Astrocyte (in vitro differentiated cells and primary cell): ENCODE measurements around the gene RTP1. TPM values are rescaled to one million over a fixed set of nuclear protein-coding genes. Genes with fewer than 3 reads are reported as not detected.
A peak's percentile ranks its signal among the peaks of the same experiment; 100 is the strongest.
"Not testable (repeated sequence)": the region's sequence is repeated elsewhere in the genome, so short reads cannot be mapped to it uniquely, and the experiment has no call there.

Source experiments
- DNase-seq: peaks from one replicate; pipeline ENCODE4 v3.0.0-alpha.2; 2010; ENCODE audit warnings: low read depth
- FAIRE-seq: peaks from 2 replicates; lab custom pipeline; 2011; peaks lifted over from hg19 to GRCh38; lab: Jason Lieb, UNC
- H2AFZ ChIP-seq: 2 replicates; pipeline ENCODE4 v1.6.0; 2012; ENCODE audit warnings: low read depth, low read length, inconsistent platforms
- H3K27ac ChIP-seq: 2 replicates; pipeline ENCODE4 v1.5.1; 2011; ENCODE audit warnings: low read depth, low read length, inconsistent platforms
- H3K27me3 ChIP-seq: 2 replicates; pipeline ENCODE4 v1.6.0; 2011; ENCODE audit warnings: low read length, inconsistent platforms; ENCODE audit not compliant: insufficient read depth
- H3K36me3 ChIP-seq: 2 replicates; pipeline ENCODE4 v1.5.1; 2011; ENCODE audit warnings: low read length, inconsistent platforms; ENCODE audit not compliant: insufficient read depth
- H3K4me1 ChIP-seq: 2 replicates; pipeline ENCODE4 v1.5.1; 2011; ENCODE audit warnings: low read length, inconsistent platforms; ENCODE audit not compliant: insufficient read depth
- H3K4me2 ChIP-seq: 2 replicates; pipeline ENCODE4 v1.6.0; 2012; ENCODE audit warnings: low read length, inconsistent platforms
- H3K4me3 ChIP-seq: 2 replicates; pipeline ENCODE4 v1.5.1; 2011; ENCODE audit warnings: low read depth, mild to moderate bottlenecking, low read length, inconsistent platforms; ENCODE audit not compliant: insufficient read depth
- H3K79me2 ChIP-seq: 2 replicates; pipeline ENCODE4 v1.6.0; 2012; ENCODE audit warnings: mild to moderate bottlenecking, low read length, inconsistent platforms; ENCODE audit not compliant: insufficient read depth
- H3K9ac ChIP-seq: 2 replicates; pipeline ENCODE4 v1.6.0; 2012; ENCODE audit warnings: mild to moderate bottlenecking, low read length, inconsistent platforms
- H3K9me3 ChIP-seq: 2 replicates; pipeline ENCODE4 v1.5.1; 2012; ENCODE audit warnings: low read depth, mild to moderate bottlenecking, low read length, inconsistent platforms; ENCODE audit not compliant: insufficient read depth
- H4K20me1 ChIP-seq: 2 replicates; pipeline ENCODE4 v1.6.0; 2012; ENCODE audit warnings: low read length, inconsistent platforms; ENCODE audit not compliant: insufficient read depth
- H3K27ac Mint-ChIP-seq: one replicate; pipeline ENCODE4 v1.8.0; 2021; ENCODE audit warnings: mild to moderate bottlenecking, mixed read lengths; ENCODE audit not compliant: unreplicated experiment
- H3K27me3 Mint-ChIP-seq: one replicate; pipeline ENCODE4 v1.8.0; 2021; ENCODE audit warnings: low read depth, mixed read lengths; ENCODE audit not compliant: unreplicated experiment
- H3K36me3 Mint-ChIP-seq: one replicate; pipeline ENCODE4 v1.8.0; 2021; ENCODE audit warnings: low read depth, mixed read lengths; ENCODE audit not compliant: unreplicated experiment
- H3K4me1 Mint-ChIP-seq: one replicate; pipeline ENCODE4 v1.8.0; 2021; ENCODE audit warnings: low read depth, mixed read lengths; ENCODE audit not compliant: unreplicated experiment
- H3K4me3 Mint-ChIP-seq: one replicate; pipeline ENCODE4 v1.8.0; 2021; ENCODE audit warnings: mild to moderate bottlenecking, moderate library complexity, mixed read lengths; ENCODE audit not compliant: unreplicated experiment
- H3K9me3 Mint-ChIP-seq: one replicate; pipeline ENCODE4 v1.8.0; 2021; ENCODE audit warnings: mild to moderate bottlenecking, mixed read lengths; ENCODE audit not compliant: unreplicated experiment
- EZH2 ChIP-seq: IDR thresholded peaks from 2 replicates; pipeline ENCODE4 v1.6.1; 2012; ENCODE audit warnings: mild to moderate bottlenecking, low read length, inconsistent platforms; ENCODE audit not compliant: insufficient read depth
- total RNA-seq: library from RNA; stranded (reverse); gene quantifications from 2 replicates; pipeline ENCODE4 v1.2.1, GENCODE V29; 2021
- TF ChIP-seq, protein P1 (sequence below): IDR thresholded peaks from 2 replicates; pipeline ENCODE4 v1.5.1; 2011; ENCODE audit warnings: low read depth, mild to moderate bottlenecking, inconsistent platforms, low read length, moderate library complexity; ENCODE audit not compliant: insufficient read depth

The RTP1 gene
- total RNA-seq, 1 donor from 2014 or later: not detected

DNA sequence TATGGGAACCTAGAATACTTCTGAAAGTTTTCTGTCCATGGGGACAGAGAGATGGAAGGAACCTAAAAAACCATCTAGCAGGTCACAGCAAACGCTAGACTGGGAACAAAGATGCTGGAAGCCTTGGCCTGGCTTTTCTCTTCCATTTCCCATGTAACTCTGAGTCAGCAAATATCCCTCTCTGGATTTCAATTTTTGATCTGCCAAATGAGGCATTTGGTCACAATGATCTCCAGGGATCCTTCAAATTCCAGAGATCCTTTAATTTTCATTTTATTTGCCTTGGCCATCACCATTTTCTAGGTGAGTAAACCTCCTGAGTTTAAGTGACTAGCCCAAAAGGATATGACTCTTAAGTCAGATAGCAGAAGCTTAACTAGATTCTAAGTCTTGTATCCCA lies 39.7 kb downstream of the RTP1 start:
- no peak overlapping the region for H3K4me3 Mint-ChIP-seq

DNA sequence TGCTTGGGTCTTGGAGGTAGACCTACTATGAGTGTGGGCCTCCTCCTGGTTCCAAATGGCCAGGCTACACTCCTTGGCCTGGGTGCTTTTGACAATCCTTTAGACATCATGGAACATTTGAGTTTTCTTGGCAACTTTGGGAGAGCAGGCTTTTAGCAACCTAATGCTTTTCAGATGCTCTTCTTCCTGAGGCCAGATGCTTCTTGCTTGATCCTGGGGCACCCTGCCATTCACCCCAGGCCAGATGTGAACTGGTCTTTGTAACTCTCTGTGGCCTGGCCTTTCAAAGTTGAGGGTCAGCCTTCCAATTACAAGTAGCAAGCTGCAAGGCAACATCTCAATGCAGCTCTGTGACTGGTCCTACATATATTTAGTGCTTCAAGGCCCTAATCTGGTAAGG lies 40.5 kb downstream of the RTP1 start:
- Histone ChIP-seq H3K4me2 (no peak overlapping the region), H3K4me1 (no peaks in the 10 kb centered on the region), H3K27me3 (no peaks in the 10 kb centered on the region), H2AFZ (no peak overlapping the region), H3K4me3 (no peak overlapping the region), H3K79me2 (no peaks in the 10 kb centered on the region), H3K27ac (no peak overlapping the region), H3K9ac (no peak overlapping the region), H3K9me3 (no peaks in the 10 kb centered on the region), H3K36me3 (no peaks in the 10 kb centered on the region), H4K20me1 (no peaks in the 10 kb centered on the region)
- H3K27me3 Mint-ChIP-seq: peaks cover 2% of the 10 kb centered on the region
- peaks cover 2% of the 10 kb centered on the region for H3K36me3 Mint-ChIP-seq
- peaks cover 3% of the 10 kb centered on the region for H3K4me1 Mint-ChIP-seq
- H3K9me3 Mint-ChIP-seq: peaks cover 2% of the 10 kb centered on the region
- H3K27ac Mint-ChIP-seq: no peak overlapping the region
- no peak for DNase-seq
- no peak for FAIRE-seq
- TF ChIP-seq EZH2: no peak
- TF ChIP-seq, protein P1, sequence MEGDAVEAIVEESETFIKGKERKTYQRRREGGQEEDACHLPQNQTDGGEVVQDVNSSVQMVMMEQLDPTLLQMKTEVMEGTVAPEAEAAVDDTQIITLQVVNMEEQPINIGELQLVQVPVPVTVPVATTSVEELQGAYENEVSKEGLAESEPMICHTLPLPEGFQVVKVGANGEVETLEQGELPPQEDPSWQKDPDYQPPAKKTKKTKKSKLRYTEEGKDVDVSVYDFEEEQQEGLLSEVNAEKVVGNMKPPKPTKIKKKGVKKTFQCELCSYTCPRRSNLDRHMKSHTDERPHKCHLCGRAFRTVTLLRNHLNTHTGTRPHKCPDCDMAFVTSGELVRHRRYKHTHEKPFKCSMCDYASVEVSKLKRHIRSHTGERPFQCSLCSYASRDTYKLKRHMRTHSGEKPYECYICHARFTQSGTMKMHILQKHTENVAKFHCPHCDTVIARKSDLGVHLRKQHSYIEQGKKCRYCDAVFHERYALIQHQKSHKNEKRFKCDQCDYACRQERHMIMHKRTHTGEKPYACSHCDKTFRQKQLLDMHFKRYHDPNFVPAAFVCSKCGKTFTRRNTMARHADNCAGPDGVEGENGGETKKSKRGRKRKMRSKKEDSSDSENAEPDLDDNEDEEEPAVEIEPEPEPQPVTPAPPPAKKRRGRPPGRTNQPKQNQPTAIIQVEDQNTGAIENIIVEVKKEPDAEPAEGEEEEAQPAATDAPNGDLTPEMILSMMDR: no peak
- H3K4me3 Mint-ChIP-seq: no peak overlapping the region

More for the DNA sequence above, 39.7 kb downstream of the RTP1 start:
- Histone ChIP-seq H3K4me2 (no peak overlapping the region), H3K9me3 (no peaks in the 10 kb centered on the region), H3K79me2 (no peaks in the 10 kb centered on the region), H3K4me1 (no peaks in the 10 kb centered on the region), H2AFZ (no peak overlapping the region), H3K4me3 (no peak overlapping the region), H3K9ac (no peak overlapping the region), H3K27ac (no peak overlapping the region), H3K36me3 (no peaks in the 10 kb centered on the region), H3K27me3 (peaks cover under 1% of the 10 kb centered on the region), H4K20me1 (no peaks in the 10 kb centered on the region)
- Mint-ChIP-seq H3K9me3 (no peaks in the 10 kb centered on the region), H3K27ac (no peak overlapping the region), H3K4me1 (no peaks in the 10 kb centered on the region), H3K36me3 (peaks cover 2% of the 10 kb centered on the region), H3K27me3 (peaks cover 2% of the 10 kb centered on the region)
- DNase-seq (no peak), FAIRE-seq (no peak)
- TF ChIP-seq, protein P1: no peak
- no peak for TF ChIP-seq EZH2

DNA sequence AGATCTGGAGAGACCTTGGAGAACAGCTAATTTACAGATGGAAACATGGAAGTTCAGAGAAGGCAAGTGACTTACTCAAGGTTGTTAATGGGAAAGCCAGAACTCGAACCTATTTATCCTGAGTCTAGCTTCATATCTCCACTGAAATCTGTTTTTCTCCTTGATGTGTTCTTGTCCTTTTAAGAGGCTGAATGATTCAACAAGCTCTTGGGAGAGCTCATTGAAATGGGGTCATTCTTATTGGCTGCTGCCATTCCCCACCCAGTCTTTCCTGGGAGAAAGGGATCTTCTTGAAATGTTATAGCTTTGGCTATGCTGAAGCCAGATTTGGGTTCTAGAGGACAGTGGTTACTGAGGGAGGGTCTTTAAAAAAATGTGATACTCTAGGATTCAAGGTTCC lies 41.0 kb downstream of the RTP1 start:
- H3K27ac Mint-ChIP-seq: no peak overlapping the region
- no peak overlapping the region for H3K4me3 Mint-ChIP-seq
- H3K4me2 ChIP-seq: no peak overlapping the region

GRCh38 chr3:187238835-187239234 lies 41.5 kb downstream of the RTP1 start:
- H4K20me1 ChIP-seq, H3K4me1 ChIP-seq, H3K9me3 Mint-ChIP-seq, H3K4me3 Mint-ChIP-seq, H3K27ac Mint-ChIP-seq, H3K36me3 Mint-ChIP-seq, H3K27ac ChIP-seq, H3K9ac ChIP-seq, FAIRE-seq, H3K79me2 ChIP-seq, H3K36me3 ChIP-seq, H3K9me3 ChIP-seq, H2AFZ ChIP-seq, H3K4me3 ChIP-seq, H3K4me2 ChIP-seq, H3K27me3 Mint-ChIP-seq, H3K27me3 ChIP-seq, H3K4me1 Mint-ChIP-seq: not testable (repeated sequence)
- peak; percentile 20 for DNase-seq

More for the DNA sequence above, 41.0 kb downstream of the RTP1 start:
- Mint-ChIP-seq H3K4me1 (peaks cover 3% of the 10 kb centered on the region), H3K9me3 (peaks cover 2% of the 10 kb centered on the region), H3K27me3 (peaks cover 2% of the 10 kb centered on the region), H3K36me3 (peaks cover 2% of the 10 kb centered on the region)
- Histone ChIP-seq H3K9ac (no peak overlapping the region), H3K4me3 (no peak overlapping the region), H3K4me1 (no peaks in the 10 kb centered on the region), H3K36me3 (no peaks in the 10 kb centered on the region), H3K9me3 (no peaks in the 10 kb centered on the region), H3K27me3 (no peaks in the 10 kb centered on the region), H3K27ac (no peak overlapping the region), H3K79me2 (no peaks in the 10 kb centered on the region), H2AFZ (no peak overlapping the region), H4K20me1 (no peaks in the 10 kb centered on the region)
- no peak for TF ChIP-seq EZH2
- TF ChIP-seq, protein P1: no peak
- FAIRE-seq: no peak
- no peak for DNase-seq
